Ascending aorta (tissue), 2 donors: ENCODE data around the gene AFF3. TPM values are rescaled to one million over a fixed set of nuclear protein-coding genes. Genes with fewer than 3 reads are reported as not detected.

Experiments used
- DNase-seq, 2 donors: peaks; one replicate each; pipeline ENCODE4 v3.0.0-alpha.2; 2019; ENCODE audit warnings: low spot score in 2 of 2
- H3K27ac ChIP-seq, 2 donors: fragments of 200-600 bp; sonication (generic); one replicate each; pipeline ENCODE4 v1.5.1; 2016 to 2017; ENCODE audit warnings: mild to moderate bottlenecking in 1 of 2
- H3K27me3 ChIP-seq: fragments of 200-600 bp; sonication (generic); one replicate; pipeline ENCODE4 v1.5.1; 2017
- H3K36me3 ChIP-seq, 2 donors: fragments of 200-600 bp; sonication (generic); one replicate each; pipeline ENCODE4 v1.5.1; 2016
- H3K4me1 ChIP-seq, 2 donors: fragments of 200-600 bp; sonication (generic); one replicate each; pipeline ENCODE4 v1.5.1; 2016 to 2017; ENCODE audit warnings: mild to moderate bottlenecking in 1 of 2
- H3K4me3 ChIP-seq, 2 donors: fragments of 200-600 bp; sonication (generic); one replicate each; pipeline ENCODE4 v1.5.1; 2016 to 2017; ENCODE audit warnings: mild to moderate bottlenecking in 1 of 2
- H3K9me3 ChIP-seq, 2 donors: fragments of 200-600 bp; sonication (generic); one replicate each; pipeline ENCODE4 v1.5.1; 2016
- CTCF ChIP-seq, 3 experiments: fragments of 200-600 bp in 2 of 3; fragments of 450-650 bp in 1 of 3; sonication (generic) in 2 of 3; IDR thresholded peaks; one replicate each; pipeline ENCODE4 v1.5.1; 2016 to 2019; ENCODE audit warnings: antibody characterized with exemption in 3 of 3, mild to moderate bottlenecking in 1 of 3, moderate library complexity in 1 of 3
- intact Hi-C: fragments of 100-400 bp; cut with DNase I; formaldehyde crosslinking; loops from one replicate; pipeline ENCODE4 v1.15.1; 2023
- total RNA-seq: library from RNA; depleted of rRNA; stranded (reverse); fragments of >200 nt; gene quantifications from one replicate; pipeline ENCODE4 v1.1.0, GENCODE V29; 2016

AFF3 gene
- total RNA-seq, 1 donor from 2014 or later, result 7.1 TPM

GRCh38 chr2:99522157-99522556 lies 620.2 kb downstream of the AFF3 start:
- Histone ChIP-seq H3K27me3 (no peaks in the 10 kb centered on the region), H3K9me3 (no peaks in the 10 kb centered on the region), H3K4me3 (no peak overlapping the region), H3K4me1 (no peaks in the 10 kb centered on the region), H3K36me3 (no peaks in the 10 kb centered on the region), H3K27ac (no peak overlapping the region)
- TF ChIP-seq CTCF (IDR thresholded peaks at IDR 0.05), result no peak
- no peak for DNase-seq
- intact Hi-C loops, result no loop called here

- no peak overlapping the region for H3K4me3 ChIP-seq
- intact Hi-C loops, result no loop called here
- no peaks in the 10 kb centered on the region for H3K27me3 ChIP-seq
- no peaks in the 10 kb centered on the region for H3K4me1 ChIP-seq
- H3K36me3 ChIP-seq, result no peaks in the 10 kb centered on the region
- H3K9me3 ChIP-seq, result no peaks in the 10 kb centered on the region
- TF ChIP-seq CTCF (IDR thresholded peaks at IDR 0.05), result no peak
- DNase-seq, result no peak
- no peak overlapping the region for H3K27ac ChIP-seq
Measured at GRCh38 chr2:99520813-99521212, 621.6 kb downstream of the AFF3 start.

- Histone ChIP-seq H3K27me3 (no peaks in the 10 kb centered on the region), H3K27ac (no peak overlapping the region), H3K9me3 (no peaks in the 10 kb centered on the region), H3K4me1 (no peaks in the 10 kb centered on the region), H3K4me3 (no peak overlapping the region), H3K36me3 (no peaks in the 10 kb centered on the region)
- intact Hi-C loops, result no loop called here
- no peak for DNase-seq
- TF ChIP-seq CTCF (IDR thresholded peaks at IDR 0.05), result no peak
Measured at GRCh38 chr2:99520195-99520594, 622.2 kb downstream of the AFF3 start.

GRCh38 chr2:99514357-99514756 lies 628.0 kb downstream of the AFF3 start:
- H3K36me3 ChIP-seq, result no peaks in the 10 kb centered on the region
- no peak overlapping the region for H3K4me3 ChIP-seq
- intact Hi-C loops, result no loop called here
- no peaks in the 10 kb centered on the region for H3K9me3 ChIP-seq
- H3K27ac ChIP-seq, result no peak overlapping the region
- DNase-seq, result no peak
- no peaks in the 10 kb centered on the region for H3K27me3 ChIP-seq
- peaks cover 0 to 5% of the 10 kb centered on the region in 2 donors for H3K4me1 ChIP-seq
- TF ChIP-seq CTCF (IDR thresholded peaks at IDR 0.05), result no peak

GRCh38 chr2:99512181-99512591 lies 630.2 kb downstream of the AFF3 start:
- Histone ChIP-seq H3K36me3 (no peaks in the 10 kb centered on the region), H3K4me3 (no peak overlapping the region), H3K27ac (no peak overlapping the region), H3K9me3 (no peaks in the 10 kb centered on the region), H3K4me1 (peaks cover 0 to 5% of the 10 kb centered on the region in 2 donors), H3K27me3 (no peaks in the 10 kb centered on the region)
- DNase-seq, result no peak
- TF ChIP-seq CTCF (IDR thresholded peaks at IDR 0.05), result no peak
- intact Hi-C loops, result no loop called here

- Histone ChIP-seq H3K27me3 (no peaks in the 10 kb centered on the region), H3K9me3 (no peaks in the 10 kb centered on the region), H3K4me1 (peaks cover 0 to 5% of the 10 kb centered on the region in 2 donors), H3K27ac (no peak overlapping the region), H3K4me3 (no peak overlapping the region), H3K36me3 (no peaks in the 10 kb centered on the region)
- intact Hi-C loops, result no loop called here
- no peak for TF ChIP-seq CTCF (IDR thresholded peaks at IDR 0.05)
- DNase-seq, result no peak
Measured at GRCh38 chr2:99509387-99509786, 633.0 kb downstream of the AFF3 start.
